Tibial nerve (tissue), 4 donors: ENCODE measurements around the gene STARD8.

Source experiments
- EP300 ChIP-seq, 2 donors: sonication (generic); formaldehyde crosslinking; IDR thresholded peaks; one replicate each; pipeline ENCODE4 v1.6.1; 2017; ENCODE audit warnings: antibody characterized with exemption in 2 of 2, mild to moderate bottlenecking in 1 of 2
- POLR2A ChIP-seq, 2 donors: fragments of 450-650 bp; IDR thresholded peaks; one replicate each; pipeline ENCODE4 v1.6.1; 2017; ENCODE audit warnings: antibody characterized with exemption in 2 of 2, mild to moderate bottlenecking in 2 of 2, moderate library complexity in 2 of 2
- TF ChIP-seq, protein P1 (sequence below), 5 experiments: fragments of 200-600 bp in 3 of 5; fragments of 450-650 bp in 2 of 5; sonication (generic) in 3 of 5; IDR thresholded peaks; one replicate each; pipeline ENCODE4 v1.5.1; 2016 to 2019; ENCODE audit warnings: antibody characterized with exemption in 5 of 5, mild to moderate bottlenecking in 3 of 5, moderate library complexity in 2 of 5

DNA sequence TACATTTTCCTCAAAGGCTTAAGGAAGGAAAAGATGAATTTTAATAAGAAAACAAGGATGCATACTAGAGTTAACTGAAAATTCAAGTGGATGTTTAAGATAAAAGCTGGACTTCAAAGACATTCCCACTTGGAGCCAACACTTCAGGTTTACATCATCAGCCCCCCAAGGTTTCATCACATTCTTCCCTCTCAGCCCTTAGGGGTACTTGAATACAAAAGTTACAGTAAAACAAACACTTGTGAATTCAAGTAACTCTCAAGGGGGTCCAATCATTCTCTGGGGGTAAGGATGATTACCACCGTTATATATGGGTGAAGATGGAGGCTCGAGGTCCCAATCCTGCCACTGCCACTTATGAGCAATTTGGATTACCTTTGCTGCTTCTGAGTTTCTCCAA, 36.1 kb downstream of the STARD8 start:
- TF ChIP-seq POLR2A (IDR thresholded peaks at IDR 0.05) (no peak), EP300 (IDR thresholded peaks at IDR 0.05) (no peak)
- TF ChIP-seq, protein P1, sequence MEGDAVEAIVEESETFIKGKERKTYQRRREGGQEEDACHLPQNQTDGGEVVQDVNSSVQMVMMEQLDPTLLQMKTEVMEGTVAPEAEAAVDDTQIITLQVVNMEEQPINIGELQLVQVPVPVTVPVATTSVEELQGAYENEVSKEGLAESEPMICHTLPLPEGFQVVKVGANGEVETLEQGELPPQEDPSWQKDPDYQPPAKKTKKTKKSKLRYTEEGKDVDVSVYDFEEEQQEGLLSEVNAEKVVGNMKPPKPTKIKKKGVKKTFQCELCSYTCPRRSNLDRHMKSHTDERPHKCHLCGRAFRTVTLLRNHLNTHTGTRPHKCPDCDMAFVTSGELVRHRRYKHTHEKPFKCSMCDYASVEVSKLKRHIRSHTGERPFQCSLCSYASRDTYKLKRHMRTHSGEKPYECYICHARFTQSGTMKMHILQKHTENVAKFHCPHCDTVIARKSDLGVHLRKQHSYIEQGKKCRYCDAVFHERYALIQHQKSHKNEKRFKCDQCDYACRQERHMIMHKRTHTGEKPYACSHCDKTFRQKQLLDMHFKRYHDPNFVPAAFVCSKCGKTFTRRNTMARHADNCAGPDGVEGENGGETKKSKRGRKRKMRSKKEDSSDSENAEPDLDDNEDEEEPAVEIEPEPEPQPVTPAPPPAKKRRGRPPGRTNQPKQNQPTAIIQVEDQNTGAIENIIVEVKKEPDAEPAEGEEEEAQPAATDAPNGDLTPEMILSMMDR (IDR thresholded peaks at IDR 0.05), result no peak
